Nephron progenitor cell (in vitro differentiated cells): ENCODE results near the gene RALB.
"Not testable (repeated sequence)": the region's sequence is repeated elsewhere in the genome, so short reads cannot be mapped to it uniquely, and the experiment has no call there.

Experiments used
- DNase-seq: peaks from one replicate; pipeline ENCODE4 v3.0.0; 2021
- H3K27ac Mint-ChIP-seq: 2 replicates; pipeline ENCODE4 v1.8.0; 2021; ENCODE audit warnings: mild to moderate bottlenecking, moderate library complexity, mixed read lengths
- H3K27me3 Mint-ChIP-seq: 2 replicates; pipeline ENCODE4 v1.8.0; 2021; ENCODE audit warnings: mild to moderate bottlenecking, low read depth, mixed read lengths; ENCODE audit not compliant: poor library complexity
- H3K36me3 Mint-ChIP-seq: 2 replicates; pipeline ENCODE4 v1.8.0; 2021; ENCODE audit warnings: low read depth, mixed read lengths
- H3K4me1 Mint-ChIP-seq: 2 replicates; pipeline ENCODE4 v1.8.0; 2021; ENCODE audit warnings: mixed read lengths
- H3K4me3 Mint-ChIP-seq: 2 replicates; pipeline ENCODE4 v1.8.0; 2021; ENCODE audit warnings: mild to moderate bottlenecking, moderate library complexity, mixed read lengths
- H3K9me3 Mint-ChIP-seq: 2 replicates; pipeline ENCODE4 v1.8.0; 2021; ENCODE audit warnings: mild to moderate bottlenecking, moderate library complexity, mixed read lengths
- CTCF ChIP-seq: fragments of 200-600 bp; sonication (generic); IDR thresholded peaks from 2 replicates; pipeline ENCODE4 v1.5.0; 2021; ENCODE audit warnings: antibody characterized with exemption

The RALB gene

DNA sequence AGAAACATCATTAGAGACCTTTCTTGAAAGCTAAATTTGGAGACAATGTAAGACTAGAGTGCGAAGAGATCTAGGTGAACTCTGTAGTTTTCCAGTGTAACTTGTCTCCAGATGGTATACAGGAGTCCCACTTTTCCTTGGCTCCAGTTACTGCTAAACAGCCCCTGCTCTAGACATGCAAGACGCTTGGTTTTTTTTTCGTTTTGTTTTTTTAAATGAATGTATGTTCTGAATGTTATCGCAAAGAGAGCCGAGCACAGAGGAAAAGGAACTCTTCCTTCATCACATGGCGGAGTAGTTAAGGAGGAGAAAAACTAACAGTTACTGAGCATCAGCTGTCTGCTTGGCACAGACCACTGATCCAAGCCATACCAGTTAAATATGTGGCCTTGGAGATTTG is 2.4 kb downstream of the RALB start:
- no peak for TF ChIP-seq CTCF
- Mint-ChIP-seq H3K27me3 (peaks cover 33% of the 10 kb centered on the region), H3K36me3 (peaks cover 43% of the 10 kb centered on the region), H3K4me1 (peaks cover 58% of the 10 kb centered on the region), H3K4me3 (peak overlapping the region; percentile 57), H3K27ac (no peak overlapping the region), H3K9me3 (peaks cover 32% of the 10 kb centered on the region)
- no peak for DNase-seq

DNA sequence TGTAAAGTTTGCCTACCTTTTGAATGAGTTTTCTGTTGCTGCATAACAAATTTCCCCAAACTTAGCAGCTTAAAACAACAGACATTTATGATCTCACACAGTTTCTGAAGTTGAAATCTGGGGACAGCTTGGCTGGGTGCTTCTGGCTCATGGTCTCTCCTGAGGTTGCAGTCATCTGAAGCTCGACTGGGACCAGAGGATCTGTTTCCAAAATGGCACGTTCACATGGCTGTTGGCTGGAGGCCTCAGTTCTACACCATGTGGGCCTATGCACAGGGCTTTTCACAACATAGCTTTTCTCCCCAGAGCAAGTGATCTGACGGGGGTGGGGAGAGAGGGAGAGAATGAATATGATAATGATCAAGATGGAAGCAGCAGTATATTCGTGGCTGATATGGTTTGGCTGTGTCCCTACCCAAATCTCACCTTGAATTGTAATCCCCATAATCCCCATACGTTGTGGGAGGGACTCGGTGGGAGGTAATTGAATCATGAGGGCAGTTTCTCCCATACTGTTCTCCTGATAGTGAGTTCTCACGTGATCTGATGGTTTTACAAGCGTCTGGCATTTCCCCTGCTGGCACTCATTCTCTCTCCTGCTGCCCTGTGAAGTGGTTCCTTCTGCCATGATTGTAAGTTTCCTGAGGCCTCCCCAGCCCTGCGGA is 3.5 kb downstream of the RALB start:
- Mint-ChIP-seq H3K27ac (no peak overlapping the region), H3K9me3 (peaks cover 32% of the 10 kb centered on the region), H3K4me1 (peaks cover 55% of the 10 kb centered on the region), H3K27me3 (peaks cover 25% of the 10 kb centered on the region), H3K4me3 (no peak overlapping the region), H3K36me3 (peaks cover 43% of the 10 kb centered on the region)
- TF ChIP-seq CTCF, result no peak
- DNase-seq, result no peak

GRCh38 chr2:120256651-120257000 is 4.0 kb downstream of the RALB start:
- H3K9me3 Mint-ChIP-seq, result peaks cover 32% of the 10 kb centered on the region
- peaks cover 43% of the 10 kb centered on the region for H3K36me3 Mint-ChIP-seq
- peaks cover 21% of the 10 kb centered on the region for H3K27me3 Mint-ChIP-seq
- H3K27ac Mint-ChIP-seq, result no peak overlapping the region
- no peak for DNase-seq
- no peak for TF ChIP-seq CTCF
- H3K4me3 Mint-ChIP-seq, result no peak overlapping the region
- peaks cover 53% of the 10 kb centered on the region for H3K4me1 Mint-ChIP-seq

- peaks cover 15% of the 10 kb centered on the region for H3K27me3 Mint-ChIP-seq
- DNase-seq, result no peak
- peaks cover 32% of the 10 kb centered on the region for H3K9me3 Mint-ChIP-seq
- peaks cover 43% of the 10 kb centered on the region for H3K36me3 Mint-ChIP-seq
- peaks cover 44% of the 10 kb centered on the region for H3K4me1 Mint-ChIP-seq
- H3K4me3 Mint-ChIP-seq, result no peak overlapping the region
- no peak overlapping the region for H3K27ac Mint-ChIP-seq
- no peak for TF ChIP-seq CTCF
Observed at GRCh38 chr2:120257522-120257921, 4.9 kb downstream of the RALB start.

DNA sequence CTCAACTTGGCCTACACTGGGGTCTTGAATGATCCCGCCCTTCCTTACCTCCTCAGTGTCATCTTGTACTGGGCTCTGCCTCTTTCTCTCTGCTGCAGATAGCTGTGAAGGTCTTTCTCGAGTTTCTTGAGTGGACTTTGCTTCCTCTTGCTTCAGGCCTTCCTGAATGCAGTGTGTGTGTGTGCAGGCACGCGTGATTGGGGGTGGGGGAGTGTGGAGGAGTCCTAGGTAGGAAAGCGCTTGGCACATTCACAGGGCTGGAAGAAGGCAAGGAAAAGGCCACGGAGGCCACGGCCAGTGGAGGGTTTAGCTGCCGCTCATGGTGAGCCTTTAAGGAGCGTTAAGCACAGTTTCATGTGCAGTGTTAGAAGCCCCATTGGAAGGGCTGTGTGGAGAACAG is 5.5 kb downstream of the RALB start:
- Mint-ChIP-seq H3K9me3 (peaks cover 32% of the 10 kb centered on the region), H3K4me1 (peaks cover 44% of the 10 kb centered on the region), H3K36me3 (peaks cover 43% of the 10 kb centered on the region), H3K27ac (peak overlapping the region; percentile 1), H3K27me3 (peaks cover 15% of the 10 kb centered on the region), H3K4me3 (no peak overlapping the region)
- TF ChIP-seq CTCF, result no peak
- DNase-seq, result no peak

GRCh38 chr2:120259939-120260338 is 7.3 kb downstream of the RALB start:
- Mint-ChIP-seq H3K4me1 (peaks cover 27% of the 10 kb centered on the region), H3K27me3 (peaks cover 13% of the 10 kb centered on the region), H3K36me3 (peaks cover 43% of the 10 kb centered on the region), H3K9me3 (peaks cover 32% of the 10 kb centered on the region)
- DNase-seq, H3K27ac Mint-ChIP-seq, H3K4me3 Mint-ChIP-seq: not testable (repeated sequence)
